ENCODE results near the gene PEPD. TPM values are rescaled to one million over a fixed set of nuclear protein-coding genes. Genes with fewer than 3 reads are reported as not detected.

The PEPD gene
- total and polyA plus RNA-seq, 4 donors = 37.3 to 211 (median 117) TPM

DNA sequence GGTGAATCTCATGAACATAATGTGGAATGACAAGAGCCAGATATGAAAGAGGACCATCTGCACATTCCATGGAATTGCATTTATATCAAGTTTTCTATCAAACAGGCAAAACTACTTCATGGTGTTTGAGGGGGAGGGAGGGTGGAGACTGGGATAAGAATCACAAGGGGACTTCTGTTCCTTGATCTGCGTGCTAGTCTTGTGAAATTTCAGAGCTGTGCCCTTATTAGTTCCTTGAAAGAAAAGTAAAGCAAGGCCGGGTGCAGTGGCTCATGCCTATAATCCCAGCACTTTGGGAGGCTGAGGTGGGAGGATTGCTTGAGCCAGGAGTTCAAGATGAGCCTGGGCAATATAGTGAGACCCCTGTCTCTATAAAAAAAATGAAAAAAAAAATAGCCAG, 178.3 kb downstream of the PEPD start (continued):
- TF ChIP-seq, protein P1, sequence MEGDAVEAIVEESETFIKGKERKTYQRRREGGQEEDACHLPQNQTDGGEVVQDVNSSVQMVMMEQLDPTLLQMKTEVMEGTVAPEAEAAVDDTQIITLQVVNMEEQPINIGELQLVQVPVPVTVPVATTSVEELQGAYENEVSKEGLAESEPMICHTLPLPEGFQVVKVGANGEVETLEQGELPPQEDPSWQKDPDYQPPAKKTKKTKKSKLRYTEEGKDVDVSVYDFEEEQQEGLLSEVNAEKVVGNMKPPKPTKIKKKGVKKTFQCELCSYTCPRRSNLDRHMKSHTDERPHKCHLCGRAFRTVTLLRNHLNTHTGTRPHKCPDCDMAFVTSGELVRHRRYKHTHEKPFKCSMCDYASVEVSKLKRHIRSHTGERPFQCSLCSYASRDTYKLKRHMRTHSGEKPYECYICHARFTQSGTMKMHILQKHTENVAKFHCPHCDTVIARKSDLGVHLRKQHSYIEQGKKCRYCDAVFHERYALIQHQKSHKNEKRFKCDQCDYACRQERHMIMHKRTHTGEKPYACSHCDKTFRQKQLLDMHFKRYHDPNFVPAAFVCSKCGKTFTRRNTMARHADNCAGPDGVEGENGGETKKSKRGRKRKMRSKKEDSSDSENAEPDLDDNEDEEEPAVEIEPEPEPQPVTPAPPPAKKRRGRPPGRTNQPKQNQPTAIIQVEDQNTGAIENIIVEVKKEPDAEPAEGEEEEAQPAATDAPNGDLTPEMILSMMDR (IDR thresholded peaks at IDR 0.05; ENCODE audit: low read depth, low read length, missing input control) = no peak
- TF ChIP-seq, protein P2, sequence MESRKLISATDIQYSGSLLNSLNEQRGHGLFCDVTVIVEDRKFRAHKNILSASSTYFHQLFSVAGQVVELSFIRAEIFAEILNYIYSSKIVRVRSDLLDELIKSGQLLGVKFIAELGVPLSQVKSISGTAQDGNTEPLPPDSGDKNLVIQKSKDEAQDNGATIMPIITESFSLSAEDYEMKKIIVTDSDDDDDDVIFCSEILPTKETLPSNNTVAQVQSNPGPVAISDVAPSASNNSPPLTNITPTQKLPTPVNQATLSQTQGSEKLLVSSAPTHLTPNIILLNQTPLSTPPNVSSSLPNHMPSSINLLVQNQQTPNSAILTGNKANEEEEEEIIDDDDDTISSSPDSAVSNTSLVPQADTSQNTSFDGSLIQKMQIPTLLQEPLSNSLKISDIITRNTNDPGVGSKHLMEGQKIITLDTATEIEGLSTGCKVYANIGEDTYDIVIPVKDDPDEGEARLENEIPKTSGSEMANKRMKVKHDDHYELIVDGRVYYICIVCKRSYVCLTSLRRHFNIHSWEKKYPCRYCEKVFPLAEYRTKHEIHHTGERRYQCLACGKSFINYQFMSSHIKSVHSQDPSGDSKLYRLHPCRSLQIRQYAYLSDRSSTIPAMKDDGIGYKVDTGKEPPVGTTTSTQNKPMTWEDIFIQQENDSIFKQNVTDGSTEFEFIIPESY (IDR thresholded peaks at IDR 0.05) = no peak
- TF ChIP-seq TAF1 (conservative IDR thresholded peaks at IDR 0.05) (no peak), HNF4A (conservative IDR thresholded peaks at IDR 0.05) (no peak)

DNA sequence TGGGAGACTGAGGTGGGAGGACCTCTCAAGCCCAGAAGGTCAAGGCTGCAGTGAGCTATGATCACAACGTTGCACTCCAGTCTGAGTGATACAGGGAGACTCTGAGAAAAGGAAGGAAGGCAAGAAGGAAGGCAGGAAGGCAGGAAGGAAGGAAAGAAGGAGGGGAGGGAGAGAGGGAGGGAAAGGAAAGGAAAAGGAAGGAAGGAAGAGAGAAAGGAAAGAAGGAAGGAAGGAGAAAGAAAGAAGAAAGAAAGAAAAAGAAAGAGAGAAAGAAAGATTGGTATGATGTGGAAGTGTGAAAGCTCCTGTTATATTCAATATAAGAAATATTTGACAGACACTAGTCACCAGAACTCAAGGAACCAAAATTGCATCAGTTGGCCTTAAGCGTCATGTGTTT, 180.6 kb downstream of the PEPD start:
- no peak overlapping the region for H3K27ac ChIP-seq (ENCODE audit: low read depth in 1 of 2, low read length in 2 of 2)
- WGBS = 31% methylated on average over 2 of the region's 2 CpGs
- TF ChIP-seq RXRA (IDR thresholded peaks at IDR 0.05) = no peak
- no peak for TF ChIP-seq EGR1 (IDR thresholded peaks at IDR 0.05; ENCODE audit: low read depth in 2 of 2)
- TF ChIP-seq, protein P3, sequence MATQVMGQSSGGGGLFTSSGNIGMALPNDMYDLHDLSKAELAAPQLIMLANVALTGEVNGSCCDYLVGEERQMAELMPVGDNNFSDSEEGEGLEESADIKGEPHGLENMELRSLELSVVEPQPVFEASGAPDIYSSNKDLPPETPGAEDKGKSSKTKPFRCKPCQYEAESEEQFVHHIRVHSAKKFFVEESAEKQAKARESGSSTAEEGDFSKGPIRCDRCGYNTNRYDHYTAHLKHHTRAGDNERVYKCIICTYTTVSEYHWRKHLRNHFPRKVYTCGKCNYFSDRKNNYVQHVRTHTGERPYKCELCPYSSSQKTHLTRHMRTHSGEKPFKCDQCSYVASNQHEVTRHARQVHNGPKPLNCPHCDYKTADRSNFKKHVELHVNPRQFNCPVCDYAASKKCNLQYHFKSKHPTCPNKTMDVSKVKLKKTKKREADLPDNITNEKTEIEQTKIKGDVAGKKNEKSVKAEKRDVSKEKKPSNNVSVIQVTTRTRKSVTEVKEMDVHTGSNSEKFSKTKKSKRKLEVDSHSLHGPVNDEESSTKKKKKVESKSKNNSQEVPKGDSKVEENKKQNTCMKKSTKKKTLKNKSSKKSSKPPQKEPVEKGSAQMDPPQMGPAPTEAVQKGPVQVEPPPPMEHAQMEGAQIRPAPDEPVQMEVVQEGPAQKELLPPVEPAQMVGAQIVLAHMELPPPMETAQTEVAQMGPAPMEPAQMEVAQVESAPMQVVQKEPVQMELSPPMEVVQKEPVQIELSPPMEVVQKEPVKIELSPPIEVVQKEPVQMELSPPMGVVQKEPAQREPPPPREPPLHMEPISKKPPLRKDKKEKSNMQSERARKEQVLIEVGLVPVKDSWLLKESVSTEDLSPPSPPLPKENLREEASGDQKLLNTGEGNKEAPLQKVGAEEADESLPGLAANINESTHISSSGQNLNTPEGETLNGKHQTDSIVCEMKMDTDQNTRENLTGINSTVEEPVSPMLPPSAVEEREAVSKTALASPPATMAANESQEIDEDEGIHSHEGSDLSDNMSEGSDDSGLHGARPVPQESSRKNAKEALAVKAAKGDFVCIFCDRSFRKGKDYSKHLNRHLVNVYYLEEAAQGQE (IDR thresholded peaks at IDR 0.05) = no peak
- no peak for TF ChIP-seq GABPA (IDR thresholded peaks at IDR 0.05 in 1 of 2, conservative IDR thresholded peaks at IDR 0.05 in 1 of 2)
- TF ChIP-seq, protein P4, sequence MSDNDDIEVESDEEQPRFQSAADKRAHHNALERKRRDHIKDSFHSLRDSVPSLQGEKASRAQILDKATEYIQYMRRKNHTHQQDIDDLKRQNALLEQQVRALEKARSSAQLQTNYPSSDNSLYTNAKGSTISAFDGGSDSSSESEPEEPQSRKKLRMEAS (IDR thresholded peaks at IDR 0.05) = no peak
- TF ChIP-seq, protein P2 (IDR thresholded peaks at IDR 0.05) = no peak
- TF ChIP-seq, protein P5, sequence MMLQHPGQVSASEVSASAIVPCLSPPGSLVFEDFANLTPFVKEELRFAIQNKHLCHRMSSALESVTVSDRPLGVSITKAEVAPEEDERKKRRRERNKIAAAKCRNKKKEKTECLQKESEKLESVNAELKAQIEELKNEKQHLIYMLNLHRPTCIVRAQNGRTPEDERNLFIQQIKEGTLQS (IDR thresholded peaks at IDR 0.05) = no peak
- TF ChIP-seq FOXA2 (IDR thresholded peaks at IDR 0.05) = no peak
- TF ChIP-seq FOXA1 (IDR thresholded peaks at IDR 0.05) = no peak
- TF ChIP-seq, protein P1 (IDR thresholded peaks at IDR 0.05; ENCODE audit: low read depth, low read length, missing input control) = no peak
- TF ChIP-seq SP1 (IDR thresholded peaks at IDR 0.05) = no peak
- TF ChIP-seq HNF4A (conservative IDR thresholded peaks at IDR 0.05) = no peak
- TF ChIP-seq YY1 (IDR thresholded peaks at IDR 0.05) = no peak
- no peak for TF ChIP-seq HNF4G (IDR thresholded peaks at IDR 0.05)
- TF ChIP-seq JUND (IDR thresholded peaks at IDR 0.05) = no peak

More for the DNA sequence above, 180.6 kb downstream of the PEPD start:
- no peaks in the 10 kb centered on the region for H3K27me3 ChIP-seq (ENCODE audit: control insufficient read depth in 4 of 4, insufficient read depth in 4 of 4, low read length in 3 of 4)
- H3K36me3 ChIP-seq (ENCODE audit: control insufficient read depth in 4 of 4, insufficient read depth in 3 of 4, low read depth in 1 of 4, low read length in 3 of 4) = no peaks in the 10 kb centered on the region
- H3K4me3 ChIP-seq (ENCODE audit: low read depth in 1 of 3, low read length in 3 of 3) = no peak overlapping the region
- no peaks in the 10 kb centered on the region for H3K9me3 ChIP-seq (ENCODE audit: control insufficient read depth in 4 of 4, low read length in 3 of 4)
- peaks cover 3 to 14% (median 11%) of the 10 kb centered on the region in 4 donors for H3K4me1 ChIP-seq (ENCODE audit: control insufficient read depth in 4 of 4, insufficient read depth in 4 of 4, low read length in 3 of 4)
- DNase-seq (ENCODE audit: low spot score) = no peak
- no peak overlapping the region for H3K9ac ChIP-seq (ENCODE audit: low read depth in 1 of 2, low read length in 2 of 2)

Data from liver (tissue), 9 donors.